ENCODE data around the gene NHERF1. TPM values are rescaled to one million over a fixed set of nuclear protein-coding genes. Genes with fewer than 3 reads are reported as not detected.

The NHERF1 gene
- total RNA-seq, 1 donor from 2014 or later: 81.8 TPM

GRCh38 chr17:74738051-74738996, 10.1 kb upstream of the NHERF1 start:
- Histone ChIP-seq H3K9me3 (no peaks in the 10 kb centered on the region), H3K4me3 (peak overlapping the region; percentile 13 to 57), H3K4me1 (peaks cover 4 to 17% of the 10 kb centered on the region in 2 donors), H3K27me3 (peaks cover 10% of the 10 kb centered on the region), H3K36me3 (no peaks in the 10 kb centered on the region), H3K27ac (no peak overlapping the region)
- no peak for TF ChIP-seq CTCF (IDR thresholded peaks at IDR 0.05)
- intact Hi-C loops (cut with DNase I): no loop called here
- no peak for DNase-seq (ENCODE audit: low spot score in 2 of 2)

- no peak for TF ChIP-seq CTCF (IDR thresholded peaks at IDR 0.05)
- H3K9me3 ChIP-seq: no peaks in the 10 kb centered on the region
- intact Hi-C loops (cut with DNase I): no loop called here
- peaks cover 10% of the 10 kb centered on the region for H3K27me3 ChIP-seq
- no peak for DNase-seq (ENCODE audit: low spot score in 2 of 2)
- no peaks in the 10 kb centered on the region for H3K36me3 ChIP-seq
- H3K4me3 ChIP-seq: no peak overlapping the region
- H3K27ac ChIP-seq: no peak overlapping the region
- H3K4me1 ChIP-seq: peaks cover 4 to 17% of the 10 kb centered on the region in 2 donors
These were observed 9.1 kb upstream of the NHERF1 start for GRCh38 chr17:74739227-74739831.

GRCh38 chr17:74740173-74740572, 8.3 kb upstream of the NHERF1 start:
- peaks cover 4 to 20% of the 10 kb centered on the region in 2 donors for H3K4me1 ChIP-seq
- H3K27ac ChIP-seq: no peak overlapping the region
- no peaks in the 10 kb centered on the region for H3K9me3 ChIP-seq
- TF ChIP-seq CTCF (IDR thresholded peaks at IDR 0.05): no peak
- no peak overlapping the region for H3K4me3 ChIP-seq
- no peak for DNase-seq (ENCODE audit: low spot score in 2 of 2)
- H3K36me3 ChIP-seq: no peaks in the 10 kb centered on the region
- intact Hi-C loops (cut with DNase I): no loop called here
- peaks cover 10% of the 10 kb centered on the region for H3K27me3 ChIP-seq

- Histone ChIP-seq H3K36me3 (no peaks in the 10 kb centered on the region), H3K4me1 (peaks cover 4 to 20% of the 10 kb centered on the region in 2 donors), H3K27ac (no peak overlapping the region), H3K27me3 (peaks cover 10% of the 10 kb centered on the region), H3K4me3 (no peak overlapping the region), H3K9me3 (no peaks in the 10 kb centered on the region)
- TF ChIP-seq CTCF (IDR thresholded peaks at IDR 0.05): no peak
- no peak for DNase-seq (ENCODE audit: low spot score in 2 of 2)
- intact Hi-C loops (cut with DNase I): no loop called here
These were observed 7.6 kb upstream of the NHERF1 start for GRCh38 chr17:74740641-74741387.

- intact Hi-C loops (cut with DNase I): no loop called here
- Histone ChIP-seq H3K4me3 (no peak overlapping the region), H3K27ac (no peak overlapping the region), H3K9me3 (no peaks in the 10 kb centered on the region), H3K27me3 (peaks cover under 1% of the 10 kb centered on the region), H3K36me3 (no peaks in the 10 kb centered on the region), H3K4me1 (peaks cover 0 to 11% of the 10 kb centered on the region in 2 donors)
- DNase-seq (ENCODE audit: low spot score in 2 of 2): no peak
- TF ChIP-seq CTCF (IDR thresholded peaks at IDR 0.05): no peak
These were observed 6.3 kb upstream of the NHERF1 start for GRCh38 chr17:74742153-74742515.

All from ascending aorta (tissue), 2 donors.